Nephron progenitor cell (in vitro differentiated cells): ENCODE data around the gene CCT7.

Source experiments
- DNase-seq: peaks from one replicate; pipeline ENCODE4 v3.0.0; 2021
- H3K27ac Mint-ChIP-seq: 2 replicates; pipeline ENCODE4 v1.8.0; 2021; ENCODE audit warnings: mild to moderate bottlenecking, moderate library complexity, mixed read lengths
- H3K27me3 Mint-ChIP-seq: 2 replicates; pipeline ENCODE4 v1.8.0; 2021; ENCODE audit warnings: mild to moderate bottlenecking, low read depth, mixed read lengths; ENCODE audit not compliant: poor library complexity
- H3K36me3 Mint-ChIP-seq: 2 replicates; pipeline ENCODE4 v1.8.0; 2021; ENCODE audit warnings: low read depth, mixed read lengths
- H3K4me1 Mint-ChIP-seq: 2 replicates; pipeline ENCODE4 v1.8.0; 2021; ENCODE audit warnings: mixed read lengths
- H3K4me3 Mint-ChIP-seq: 2 replicates; pipeline ENCODE4 v1.8.0; 2021; ENCODE audit warnings: mild to moderate bottlenecking, moderate library complexity, mixed read lengths
- H3K9me3 Mint-ChIP-seq: 2 replicates; pipeline ENCODE4 v1.8.0; 2021; ENCODE audit warnings: mild to moderate bottlenecking, moderate library complexity, mixed read lengths
- CTCF ChIP-seq: fragments of 200-600 bp; sonication (generic); IDR thresholded peaks from 2 replicates; pipeline ENCODE4 v1.5.0; 2021; ENCODE audit warnings: antibody characterized with exemption

Gene CCT7

GRCh38 chr2:73291093-73291460 lies 57.0 kb downstream of the CCT7 start:
- no peak for TF ChIP-seq CTCF
- DNase-seq: peak; percentile 93
- Mint-ChIP-seq H3K36me3 (no peaks in the 10 kb centered on the region), H3K9me3 (no peaks in the 10 kb centered on the region), H3K4me1 (no peaks in the 10 kb centered on the region), H3K27me3 (peaks cover 100% of the 10 kb centered on the region), H3K27ac (no peak overlapping the region), H3K4me3 (peak overlapping the region; percentile 66)

- Mint-ChIP-seq H3K27me3 (peaks cover 100% of the 10 kb centered on the region), H3K27ac (no peak overlapping the region), H3K9me3 (no peaks in the 10 kb centered on the region), H3K4me3 (peak overlapping the region; percentile 66), H3K4me1 (no peaks in the 10 kb centered on the region), H3K36me3 (no peaks in the 10 kb centered on the region)
- DNase-seq: peak; percentile 51
- TF ChIP-seq CTCF: no peak
Observed at GRCh38 chr2:73291461-73292315, 57.6 kb downstream of the CCT7 start.

- Mint-ChIP-seq H3K27ac (no peak overlapping the region), H3K9me3 (no peaks in the 10 kb centered on the region), H3K4me3 (peak overlapping the region; percentile 23), H3K27me3 (peaks cover 100% of the 10 kb centered on the region), H3K4me1 (no peaks in the 10 kb centered on the region), H3K36me3 (no peaks in the 10 kb centered on the region)
- TF ChIP-seq CTCF: no peak
- DNase-seq: peak; percentile 11
Observed at GRCh38 chr2:73292316-73292905, 58.3 kb downstream of the CCT7 start.

GRCh38 chr2:73292906-73293533 lies 58.9 kb downstream of the CCT7 start:
- H3K36me3 Mint-ChIP-seq: no peaks in the 10 kb centered on the region
- peak overlapping the region; percentile 59 for H3K4me3 Mint-ChIP-seq
- H3K27me3 Mint-ChIP-seq: peaks cover 100% of the 10 kb centered on the region
- TF ChIP-seq CTCF: no peak
- H3K4me1 Mint-ChIP-seq: no peaks in the 10 kb centered on the region
- H3K27ac Mint-ChIP-seq: no peak overlapping the region
- DNase-seq: peak; percentile 23
- H3K9me3 Mint-ChIP-seq: no peaks in the 10 kb centered on the region

- Mint-ChIP-seq H3K27ac (no peak within 1 kb of the TSS), H3K4me1 (no peaks in the 10 kb centered on the region), H3K27me3 (peaks cover 100% of the 10 kb centered on the region), H3K4me3 (peak within 1 kb of the TSS; percentile 66), H3K36me3 (no peaks in the 10 kb centered on the region), H3K9me3 (no peaks in the 10 kb centered on the region)
- peak; percentile 71 for DNase-seq
- no peak for TF ChIP-seq CTCF
Observed at GRCh38 chr2:73293534-73294171, 59.5 kb downstream of the CCT7 start, which contains the start of gene EGR4. TSS of gene EGR4 (minus strand) at chr2:73293548. CDS start at chr2:73293317, 231 bp downstream.
